ENCODE data around the gene SLC2A6. TPM values are rescaled to one million over a fixed set of nuclear protein-coding genes. Genes with fewer than 3 reads are reported as not detected.

The SLC2A6 gene
- total RNA-seq, 3 donors from 2014 or later: 2.6 to 5.3 (median 2.8) TPM

DNA sequence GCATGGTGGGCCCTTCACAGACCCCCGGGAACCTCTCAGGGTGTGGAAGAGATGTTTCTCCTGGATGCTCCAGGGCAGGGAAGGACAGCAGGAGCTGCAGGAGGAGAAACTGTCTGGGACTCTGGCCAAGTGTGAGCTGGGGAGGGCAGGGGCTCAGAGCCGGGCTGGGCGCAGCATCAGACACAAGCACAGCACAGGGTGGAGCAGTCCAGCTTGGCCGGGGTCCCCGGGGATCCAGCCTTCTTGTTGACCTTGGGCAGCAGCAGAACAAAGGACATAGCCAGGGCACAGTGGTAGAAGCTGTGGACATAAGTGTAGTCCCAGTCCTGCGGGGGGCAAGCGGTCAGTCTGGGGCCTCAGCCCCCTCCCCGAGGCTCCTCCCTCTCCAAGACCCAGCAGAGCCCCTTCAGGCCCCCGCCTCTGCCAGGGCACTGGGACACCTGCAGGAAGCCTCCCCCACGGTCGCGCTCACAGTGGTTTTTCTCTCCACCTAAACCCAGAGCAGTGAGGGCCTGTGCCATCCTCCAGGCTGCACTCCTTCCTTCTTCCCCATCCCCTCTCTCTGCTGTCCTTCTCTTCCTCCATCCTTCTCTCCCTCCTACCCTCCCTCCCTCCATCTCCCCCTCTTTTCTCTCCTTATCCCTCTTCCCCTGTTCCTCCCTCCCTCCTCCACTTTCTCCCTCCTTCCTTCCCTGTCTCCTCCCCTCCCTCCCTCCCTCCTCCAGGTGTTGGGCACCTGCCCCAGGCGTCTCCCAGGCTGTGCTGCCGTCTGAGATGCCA lies 35.8 kb upstream of the SLC2A6 start:
- ATAC-seq: no peak
- DNase-seq: peak in 1 of 3 donors; percentile 47
- no peaks in the 10 kb centered on the region for H3K36me3 ChIP-seq (ENCODE audit: low read depth)
- peaks cover 5% of the 10 kb centered on the region for H3K4me1 ChIP-seq (ENCODE audit: low read depth)
- H3K4me3 ChIP-seq: no peak overlapping the region
- TF ChIP-seq, protein P1, sequence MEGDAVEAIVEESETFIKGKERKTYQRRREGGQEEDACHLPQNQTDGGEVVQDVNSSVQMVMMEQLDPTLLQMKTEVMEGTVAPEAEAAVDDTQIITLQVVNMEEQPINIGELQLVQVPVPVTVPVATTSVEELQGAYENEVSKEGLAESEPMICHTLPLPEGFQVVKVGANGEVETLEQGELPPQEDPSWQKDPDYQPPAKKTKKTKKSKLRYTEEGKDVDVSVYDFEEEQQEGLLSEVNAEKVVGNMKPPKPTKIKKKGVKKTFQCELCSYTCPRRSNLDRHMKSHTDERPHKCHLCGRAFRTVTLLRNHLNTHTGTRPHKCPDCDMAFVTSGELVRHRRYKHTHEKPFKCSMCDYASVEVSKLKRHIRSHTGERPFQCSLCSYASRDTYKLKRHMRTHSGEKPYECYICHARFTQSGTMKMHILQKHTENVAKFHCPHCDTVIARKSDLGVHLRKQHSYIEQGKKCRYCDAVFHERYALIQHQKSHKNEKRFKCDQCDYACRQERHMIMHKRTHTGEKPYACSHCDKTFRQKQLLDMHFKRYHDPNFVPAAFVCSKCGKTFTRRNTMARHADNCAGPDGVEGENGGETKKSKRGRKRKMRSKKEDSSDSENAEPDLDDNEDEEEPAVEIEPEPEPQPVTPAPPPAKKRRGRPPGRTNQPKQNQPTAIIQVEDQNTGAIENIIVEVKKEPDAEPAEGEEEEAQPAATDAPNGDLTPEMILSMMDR (IDR thresholded peaks at IDR 0.05): no peak
- H3K9me3 ChIP-seq: no peaks in the 10 kb centered on the region
- intact Hi-C loops (cut with DNase I, micrococcal nuclease): no loop called here

DNA sequence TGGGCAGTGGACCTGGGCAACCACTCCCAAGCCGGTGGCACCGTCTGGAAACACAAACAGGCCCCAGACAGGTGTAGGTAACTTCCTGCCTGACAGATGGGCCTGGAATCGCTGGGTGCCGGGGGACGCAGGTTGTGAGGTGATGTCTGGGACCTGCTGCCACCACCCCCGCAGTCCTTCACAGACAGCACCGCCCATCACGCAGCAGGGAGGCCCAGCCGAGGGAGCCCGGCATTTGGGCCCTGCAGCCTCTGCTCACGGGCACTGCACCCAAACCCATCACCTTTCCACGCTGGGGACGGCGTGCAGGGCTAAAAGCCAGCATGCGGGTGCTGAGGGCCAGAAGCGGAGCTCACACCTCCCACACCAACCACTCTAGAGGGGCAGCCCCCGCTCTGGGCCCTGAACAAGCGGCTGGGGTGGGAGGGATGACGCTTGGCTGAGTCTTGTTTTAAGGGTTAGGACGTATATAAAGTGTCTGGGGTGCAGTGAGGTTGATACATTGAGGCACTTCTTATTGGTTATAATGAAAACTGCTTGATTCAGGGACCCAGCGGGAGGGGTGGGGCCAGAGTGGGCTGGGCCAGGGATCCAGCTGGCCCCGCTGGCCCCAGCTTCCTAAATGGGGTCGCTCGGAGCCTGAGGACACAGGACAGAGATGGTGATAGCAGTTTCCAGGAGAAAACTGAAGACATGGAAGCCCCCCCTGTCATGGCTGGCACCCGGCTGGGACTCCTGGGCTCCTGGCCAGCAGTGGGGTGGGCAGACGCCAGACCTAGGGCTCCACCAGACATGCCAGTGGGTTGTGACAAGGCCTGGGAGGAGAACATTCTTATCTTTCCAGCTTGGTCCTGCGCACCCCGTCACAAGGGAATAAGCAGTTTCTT lies 34.6 kb upstream of the SLC2A6 start:
- ATAC-seq (no peak), DNase-seq (peak in 1 of 3 donors; percentile 19)
- intact Hi-C loops (cut with DNase I, micrococcal nuclease): no loop called here
- H3K4me3 ChIP-seq: no peak overlapping the region
- peaks cover 12% of the 10 kb centered on the region for H3K4me1 ChIP-seq (ENCODE audit: low read depth)
- H3K36me3 ChIP-seq (ENCODE audit: low read depth): no peaks in the 10 kb centered on the region
- TF ChIP-seq, protein P1 (IDR thresholded peaks at IDR 0.05): no peak
- no peaks in the 10 kb centered on the region for H3K9me3 ChIP-seq

DNA sequence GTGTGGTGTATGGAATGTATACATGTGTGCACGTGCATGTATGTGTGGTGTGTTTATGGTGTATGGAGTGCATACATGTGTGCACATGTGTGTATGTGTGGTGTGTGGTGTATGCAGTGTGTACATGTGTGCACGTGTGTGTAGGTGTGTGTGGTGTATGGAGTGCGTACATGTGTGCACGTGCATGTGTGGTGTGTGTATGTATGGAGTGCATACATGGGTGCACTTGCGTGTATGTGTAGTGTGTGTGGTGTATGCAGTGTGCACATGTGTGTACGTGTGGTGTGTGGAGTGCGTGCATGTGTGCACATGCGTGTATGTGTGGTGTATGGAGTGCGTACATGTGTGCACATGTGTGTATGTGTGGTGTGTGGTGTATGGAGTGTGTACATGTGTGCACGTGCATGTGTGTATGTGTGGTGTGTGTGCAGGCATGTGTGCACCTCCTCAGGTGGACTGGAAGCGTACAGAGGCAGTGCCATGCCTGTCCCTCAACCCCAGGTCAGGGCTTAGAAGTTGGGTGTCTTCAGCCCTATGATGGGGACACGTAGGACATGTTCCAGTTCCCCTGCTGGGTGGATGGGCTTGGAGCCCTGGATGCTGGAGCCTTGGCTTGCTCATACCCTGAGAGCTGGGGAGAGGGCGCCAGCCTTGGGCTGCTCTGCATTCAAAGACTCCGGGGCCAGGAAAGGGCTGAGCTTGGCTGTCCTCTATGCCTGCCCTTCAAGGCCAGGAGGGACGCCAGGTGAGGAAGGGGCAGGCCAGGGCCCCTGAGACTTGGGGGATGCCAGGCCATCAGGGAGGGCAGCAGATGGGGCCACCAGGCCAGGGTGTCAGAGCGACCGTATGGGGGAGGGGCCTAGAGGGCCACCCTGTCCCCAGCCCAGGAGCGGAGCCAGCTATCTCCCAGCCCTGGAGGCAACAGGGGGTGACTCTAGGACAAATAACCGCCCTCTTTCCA lies 33.6 kb upstream of the SLC2A6 start:
- intact Hi-C loops (cut with DNase I, micrococcal nuclease): no loop called here
- Histone ChIP-seq H3K36me3 (ENCODE audit: low read depth) (no peaks in the 10 kb centered on the region), H3K4me3 (no peak overlapping the region), H3K9me3 (no peaks in the 10 kb centered on the region), H3K4me1 (ENCODE audit: low read depth) (peaks cover 12% of the 10 kb centered on the region)
- DNase-seq: peak in 1 of 3 donors; percentile 43
- ATAC-seq: no peak
- TF ChIP-seq, protein P1 (IDR thresholded peaks at IDR 0.05): no peak

DNA sequence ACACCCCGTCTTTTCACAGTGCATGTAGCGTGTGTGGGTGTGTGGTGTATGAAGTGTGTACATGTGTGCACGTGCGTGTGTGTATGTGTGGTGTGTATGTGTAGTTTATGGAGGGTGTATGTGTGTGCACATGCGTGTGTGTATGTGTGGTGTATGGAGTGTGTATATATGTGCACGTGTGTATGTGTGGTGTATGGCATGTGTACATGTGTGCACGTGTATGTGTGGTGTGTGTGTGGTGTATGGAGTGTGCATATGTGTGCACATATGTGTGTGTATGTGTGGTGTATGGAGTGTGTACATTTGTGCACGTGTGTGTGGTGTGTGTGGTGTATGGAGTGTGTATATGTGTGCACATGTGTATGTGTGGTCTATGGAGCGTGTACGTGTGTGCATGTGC lies 32.7 kb upstream of the SLC2A6 start:
- Histone ChIP-seq H3K9me3 (no peaks in the 10 kb centered on the region), H3K36me3 (ENCODE audit: low read depth) (no peaks in the 10 kb centered on the region), H3K4me3 (no peak overlapping the region), H3K4me1 (ENCODE audit: low read depth) (peaks cover 12% of the 10 kb centered on the region)
- DNase-seq (no peak), ATAC-seq (no peak)
- intact Hi-C loops (cut with DNase I, micrococcal nuclease): no loop called here
- TF ChIP-seq, protein P1 (IDR thresholded peaks at IDR 0.05): no peak

DNA sequence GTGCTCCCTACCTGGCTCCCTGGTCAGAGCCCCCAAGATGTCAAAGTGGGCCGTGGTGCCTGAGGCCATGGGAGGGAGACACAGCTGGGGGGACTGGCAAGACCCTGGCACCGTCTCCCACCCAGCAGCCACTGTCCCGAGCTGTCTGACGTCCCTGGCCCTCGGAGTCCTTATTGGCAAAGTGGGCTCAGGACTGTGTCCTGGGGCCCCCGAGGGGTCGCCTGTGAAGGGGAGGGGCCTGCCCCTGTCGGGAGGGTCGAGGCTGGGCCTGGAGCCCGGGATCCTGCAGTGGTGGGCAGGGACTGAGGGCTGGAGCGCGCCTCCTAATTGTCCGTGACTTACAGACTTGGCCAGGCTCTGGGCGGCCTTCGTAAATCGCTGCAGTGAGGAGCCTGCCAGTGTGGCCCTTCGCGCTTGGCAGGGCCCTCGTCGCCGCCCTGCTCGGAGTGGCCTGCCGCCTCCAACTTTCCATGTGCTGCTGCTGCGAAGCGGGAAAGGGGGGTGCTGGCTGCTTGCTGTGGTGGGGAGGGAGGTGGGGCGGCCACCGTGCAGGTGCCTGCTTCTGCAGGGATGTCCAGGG lies 32.1 kb upstream of the SLC2A6 start:
- H3K4me3 ChIP-seq: no peak overlapping the region
- intact Hi-C loops (cut with DNase I, micrococcal nuclease): no loop called here
- TF ChIP-seq, protein P1 (IDR thresholded peaks at IDR 0.05): no peak
- H3K4me1 ChIP-seq (ENCODE audit: low read depth): peaks cover 12% of the 10 kb centered on the region
- ATAC-seq (no peak), DNase-seq (no peak)
- H3K9me3 ChIP-seq: no peaks in the 10 kb centered on the region
- H3K36me3 ChIP-seq (ENCODE audit: low read depth): no peaks in the 10 kb centered on the region

All from mucosa of descending colon (tissue), 3 donors.